ENCODE measurements around the gene SCO2. TPM values are rescaled to one million over a fixed set of nuclear protein-coding genes. Genes with fewer than 3 reads are reported as not detected.

Gene SCO2
- total and polyA plus RNA-seq, 9 of the 15 experiments (the other 6 are each of a cell fraction or from before 2014, with no cell fraction given): 0.34 to 4.0 (median 1.1) TPM; not detected in 3

- Histone ChIP-seq H3K4me3 (peak overlapping the region; percentile 71), H3K9ac (ENCODE audit: insufficient read depth in 1 of 2, low read depth in 2 of 2, low read length in 2 of 2) (peak overlapping the region; percentile 86 to 96), H2AFZ (ENCODE audit: low read depth, low read length) (peak overlapping the region; percentile 82), H3K9me3 (replicated peaks; ENCODE audit: control insufficient read depth, insufficient read depth, low read depth, low read length) (no peaks in the 10 kb centered on the region), H4K20me1 (replicated peaks; ENCODE audit: control insufficient read depth, insufficient read depth, low read length) (peaks cover 12% of the 10 kb centered on the region; the same call in 1 of the 2 replicates), H3K4me2 (ENCODE audit: insufficient read depth, low read length) (peak overlapping the region; percentile 88), H3K27ac (ENCODE audit: extremely low read depth, low read depth, low read length) (peak overlapping the region; percentile 89), H3K4me1 (replicated peaks in 1 of 2; ENCODE audit: control insufficient read depth in 2 of 2, insufficient read depth in 2 of 2, low read length in 2 of 2) (peaks cover 8 to 69% of the 10 kb centered on the region in 2 experiments; a peak in 4 of 5 replicates), H3K9me1 (ENCODE audit: control insufficient read depth, insufficient read depth, low read length) (no peaks in the 10 kb centered on the region), H3K27me3 (ENCODE audit: control insufficient read depth in 2 of 2, insufficient read depth in 2 of 2, low read length in 2 of 2) (no peaks in the 10 kb centered on the region), H3K79me2 (ENCODE audit: control insufficient read depth, insufficient read depth, low read length) (peaks cover 34% of the 10 kb centered on the region), H3K36me3 (ENCODE audit: control insufficient read depth, insufficient read depth, low read length) (peaks cover 39% of the 10 kb centered on the region; the same call in 1 of the 3 replicates)
- in situ Hi-C loops (cut with MboI) (no loop called here), intact Hi-C loops (cut with micrococcal nuclease) (loop anchor here (1.0 to 5.0 kb wide), 2 partner anchors 9 to 37 kb away; partner anchors contain the start of gene SYCE3)
- ATAC-seq: no peak
- ChIA-PET POLR2A (interaction anchor here (0.7 to 5.3 kb wide), 7 partner anchors 11 to 57 kb away, joined by 3 to 65 read pairs (median 5); partner anchors contain the start of genes CHKB, LMF2, NCAPH2 and SYCE3), CTCF (ENCODE audit: low intra/inter-chr PET ratio) (interaction anchor here (1.2 kb wide), 1 partner anchor 50 kb away, joined by 3 read pairs; no protein-coding TSS in a partner anchor)
- WGBS (ENCODE audit: insufficient coverage, low coverage, missing lambda C conversion rate): no CpG with 5 or more reads among the region's 33 CpGs
- BruUV-seq (replicated peaks): no TSS peak
- no peak for DNase-seq (ENCODE audit: extremely low read depth in 1 of 4, low spot score in 3 of 4)
- FAIRE-seq: no peak
- TF ChIP-seq USF1 (CRISPR knock-in tag; IDR thresholded peaks at IDR 0.05): 0 out of 2 replicates have a peak, but pooled peaks have one; percentile 2
- TF ChIP-seq KLF13 (tag; IDR thresholded peaks at IDR 0.05; ENCODE audit: borderline replicate concordance, low read depth): no peak
- TF ChIP-seq BRD9 (IDR thresholded peaks at IDR 0.05; ENCODE audit: low read depth, partially characterized antibody): no peak
- no peak for TF ChIP-seq EGR1 (conservative IDR thresholded peaks at IDR 0.05)
- TF ChIP-seq HINFP (tag; conservative IDR thresholded peaks at IDR 0.05; ENCODE audit: low read depth): no peak
- no peak for TF ChIP-seq ZBTB49 (CRISPR knock-in tag; IDR thresholded peaks at IDR 0.05; ENCODE audit: borderline replicate concordance)
- no peak for TF ChIP-seq ARID1B (IDR thresholded peaks at IDR 0.05)
- TF ChIP-seq MBD2 (IDR thresholded peaks at IDR 0.05; ENCODE audit: borderline replicate concordance, low read depth): no peak
- TF ChIP-seq FOXJ2 (tag; IDR thresholded peaks at IDR 0.05): no peak
- no peak for TF ChIP-seq KHSRP (IDR thresholded peaks at IDR 0.05)
- TF ChIP-seq NR2F6 (CRISPR knock-in tag; IDR thresholded peaks at IDR 0.05): no peak
- TF ChIP-seq ZHX1 (conservative IDR thresholded peaks at IDR 0.05; ENCODE audit: low read length): no peak
- TF ChIP-seq ZNF449 (CRISPR knock-in tag; IDR thresholded peaks at IDR 0.05): no peak
- no peak for TF ChIP-seq LCOR (CRISPR knock-in tag; IDR thresholded peaks at IDR 0.05)
These were observed 385 bp upstream of the SCO2 start for GRCh38 chr22:50525858-50526107.
